CD14-positive monocyte (primary cell): ENCODE measurements around the gene C2CD5. TPM values are rescaled to one million over a fixed set of nuclear protein-coding genes. Genes with fewer than 3 reads are reported as not detected.

ENCODE experiments used
- DNase-seq, 3 donors: peaks; one replicate each; pipeline ENCODE4 v3.0.0-alpha.2; 2011 to 2022
- H2AFZ ChIP-seq: 2 replicates; pipeline ENCODE4 v1.6.0; 2012; ENCODE audit warnings: mild to moderate bottlenecking, low read depth, low read length, inconsistent platforms; ENCODE audit not compliant: insufficient read depth, poor library complexity, severe bottlenecking
- H3K27ac ChIP-seq, 2 donors: 1 replicate in 1 of 2; 2 replicates in 1 of 2; pipeline ENCODE4 v1.5.1; 2012 to 2013; ENCODE audit warnings: low read length in 2 of 2, control low read depth in 1 of 2, inconsistent platforms in 1 of 2, low read depth in 1 of 2, mild to moderate bottlenecking in 1 of 2
- H3K27me3 ChIP-seq, 2 donors: one replicate each; pipeline versions ENCODE4 v1.6.0 to v1.6.1; 2011 to 2013; ENCODE audit warnings: low read length in 2 of 2; ENCODE audit not compliant: control insufficient read depth in 2 of 2, insufficient read depth in 2 of 2
- H3K36me3 ChIP-seq, 2 donors: replicated peaks in 1 of 2; 1 replicate in 1 of 2; 2 replicates in 1 of 2; pipeline versions ENCODE4 v1.5.1 to v1.6.1; 2012 to 2013; ENCODE audit warnings: low read length in 2 of 2, control low read depth in 1 of 2, inconsistent platforms in 1 of 2, mild to moderate bottlenecking in 1 of 2; ENCODE audit not compliant: insufficient read depth in 2 of 2, control insufficient read depth in 1 of 2
- H3K4me1 ChIP-seq, 2 donors: 1 replicate in 1 of 2; 2 replicates in 1 of 2; pipeline versions ENCODE4 v1.5.1 to v1.6.1; 2012 to 2013; ENCODE audit warnings: low read length in 2 of 2, control low read depth in 1 of 2, inconsistent platforms in 1 of 2, mild to moderate bottlenecking in 1 of 2, moderate library complexity in 1 of 2; ENCODE audit not compliant: insufficient read depth in 2 of 2, control insufficient read depth in 1 of 2
- H3K4me2 ChIP-seq: replicated peaks from 2 replicates; pipeline ENCODE3; 2012; ENCODE audit warnings: low read length, moderate library complexity, mild to moderate bottlenecking; ENCODE audit not compliant: poor library complexity, severe bottlenecking; ENCODE audit errors: extremely low read depth
- H3K4me3 ChIP-seq, 3 experiments: fragments of 200-600 bp in 1 of 3; sonication (generic) in 1 of 3; replicated peaks in 1 of 3; 1 replicate in 2 of 3; 2 replicates in 1 of 3; pipeline ENCODE4 v1.5.1; 2011 to 2013; ENCODE audit warnings: low read length in 3 of 3, mild to moderate bottlenecking in 3 of 3, control low read depth in 2 of 3, low read depth in 2 of 3, inconsistent platforms in 1 of 3, moderate library complexity in 1 of 3
- H3K79me2 ChIP-seq: 2 replicates; pipeline ENCODE4 v1.6.0; 2012; ENCODE audit warnings: mild to moderate bottlenecking, control low read depth, inconsistent platforms, low read length, moderate library complexity; ENCODE audit not compliant: insufficient read depth
- H3K9ac ChIP-seq: 2 replicates; pipeline ENCODE4 v1.6.0; 2017; ENCODE audit warnings: low read length, mild to moderate bottlenecking; ENCODE audit not compliant: insufficient read depth, poor library complexity, severe bottlenecking
- H3K9me3 ChIP-seq, 2 donors: replicated peaks in 1 of 2; 1 replicate in 1 of 2; 2 replicates in 1 of 2; pipeline versions ENCODE4 v1.5.1 to v1.6.1; 2012 to 2013; ENCODE audit warnings: low read length in 2 of 2, control low read depth in 1 of 2; ENCODE audit not compliant: control insufficient read depth in 1 of 2, insufficient read depth in 1 of 2
- H4K20me1 ChIP-seq: 2 replicates; pipeline ENCODE4 v1.6.0; 2012; ENCODE audit warnings: mild to moderate bottlenecking, low read length, control low read depth, moderate library complexity; ENCODE audit not compliant: insufficient read depth
- H3K27ac Mint-ChIP-seq, 7 donors: one replicate each; pipeline ENCODE4 v1.8.0; 2020; ENCODE audit warnings: mild to moderate bottlenecking in 7 of 7, mixed read lengths in 7 of 7, moderate library complexity in 6 of 7, inconsistent platforms in 2 of 7
- H3K27me3 Mint-ChIP-seq, 3 donors: one replicate each; pipeline ENCODE4 v1.8.0; 2021 to 2022; ENCODE audit warnings: low read depth in 3 of 3, mild to moderate bottlenecking in 3 of 3, mixed read lengths in 3 of 3, moderate library complexity in 3 of 3, inconsistent platforms in 1 of 3
- H3K36me3 Mint-ChIP-seq, 2 donors: one replicate each; pipeline ENCODE4 v1.8.0; 2020; ENCODE audit warnings: mixed read lengths in 2 of 2, inconsistent platforms in 1 of 2, mild to moderate bottlenecking in 1 of 2
- H3K4me1 Mint-ChIP-seq: one replicate; pipeline ENCODE4 v1.8.0; 2020; ENCODE audit warnings: mild to moderate bottlenecking, mixed read lengths
- H3K4me3 Mint-ChIP-seq, 2 donors: one replicate each; pipeline ENCODE4 v1.8.0; 2020; ENCODE audit warnings: mild to moderate bottlenecking in 2 of 2, mixed read lengths in 2 of 2, moderate library complexity in 1 of 2
- H3K9me3 Mint-ChIP-seq, 7 donors: one replicate each; pipeline ENCODE4 v1.8.0; 2020 to 2022; ENCODE audit warnings: mixed read lengths in 7 of 7, mild to moderate bottlenecking in 6 of 7, moderate library complexity in 6 of 7, inconsistent platforms in 2 of 7
- WGBS: methylation state at CpG from one replicate; pipeline ENCODE4 v1.1.5; 2013; ENCODE audit warnings: missing lambda C conversion rate; ENCODE audit not compliant: insufficient coverage; 5-methylcytosine and 5-hydroxymethylcytosine counted together
- intact Hi-C, 2 donors: fragments of 100-400 bp; cut with micrococcal nuclease; formaldehyde crosslinking; loops; one replicate each; pipeline versions ENCODE4 v1.15.0 to v1.15.1; 2023
- polyA plus RNA-seq, 3 donors: library from polyadenylated mRNA; depleted of rRNA in 1 of 3; unstranded in 2 of 3; stranded (reverse) in 1 of 3; fragments of 300-500 nt in 2 of 3; fragments of >200 nt in 1 of 3; fragmentation: Illumina TruSeq in 2 of 3; gene quantifications; 1 replicate in 2 of 3; 2 replicates in 1 of 3; pipeline ENCODE4 v1.2.3, GENCODE V29; 2012 to 2021
- TF ChIP-seq, protein P1 (sequence below): fragments of 200-600 bp; IDR thresholded peaks from one replicate; pipeline ENCODE4 v1.8.0; 2022; ENCODE audit warnings: antibody characterized with exemption, mild to moderate bottlenecking

C2CD5 gene
- polyA plus RNA-seq, 3 donors = 13.0 to 22.8 (median 13.6) TPM

GRCh38 chr12:22477166-22477893 is 67.0 kb downstream of the C2CD5 start:
- Mint-ChIP-seq H3K4me3 (no peak overlapping the region), H3K4me1 (peaks cover 6% of the 10 kb centered on the region), H3K27ac (no peak overlapping the region), H3K9me3 (no peaks in the 10 kb centered on the region), H3K36me3 (peaks cover 48 to 65% of the 10 kb centered on the region in 2 donors), H3K27me3 (no peaks in the 10 kb centered on the region)
- Histone ChIP-seq H3K4me2 (no peak overlapping the region), H4K20me1 (no peaks in the 10 kb centered on the region), H3K9ac (no peak overlapping the region), H2AFZ (no peak overlapping the region), H3K9me3 (no peaks in the 10 kb centered on the region), H3K4me1 (no peaks in the 10 kb centered on the region), H3K27me3 (no peaks in the 10 kb centered on the region), H3K4me3 (no peak overlapping the region), H3K27ac (no peak overlapping the region), H3K36me3 (peaks cover 60 to 89% of the 10 kb centered on the region in 2 donors), H3K79me2 (no peaks in the 10 kb centered on the region)
- intact Hi-C loops = no loop called here
- DNase-seq = no peak
- TF ChIP-seq, protein P1, sequence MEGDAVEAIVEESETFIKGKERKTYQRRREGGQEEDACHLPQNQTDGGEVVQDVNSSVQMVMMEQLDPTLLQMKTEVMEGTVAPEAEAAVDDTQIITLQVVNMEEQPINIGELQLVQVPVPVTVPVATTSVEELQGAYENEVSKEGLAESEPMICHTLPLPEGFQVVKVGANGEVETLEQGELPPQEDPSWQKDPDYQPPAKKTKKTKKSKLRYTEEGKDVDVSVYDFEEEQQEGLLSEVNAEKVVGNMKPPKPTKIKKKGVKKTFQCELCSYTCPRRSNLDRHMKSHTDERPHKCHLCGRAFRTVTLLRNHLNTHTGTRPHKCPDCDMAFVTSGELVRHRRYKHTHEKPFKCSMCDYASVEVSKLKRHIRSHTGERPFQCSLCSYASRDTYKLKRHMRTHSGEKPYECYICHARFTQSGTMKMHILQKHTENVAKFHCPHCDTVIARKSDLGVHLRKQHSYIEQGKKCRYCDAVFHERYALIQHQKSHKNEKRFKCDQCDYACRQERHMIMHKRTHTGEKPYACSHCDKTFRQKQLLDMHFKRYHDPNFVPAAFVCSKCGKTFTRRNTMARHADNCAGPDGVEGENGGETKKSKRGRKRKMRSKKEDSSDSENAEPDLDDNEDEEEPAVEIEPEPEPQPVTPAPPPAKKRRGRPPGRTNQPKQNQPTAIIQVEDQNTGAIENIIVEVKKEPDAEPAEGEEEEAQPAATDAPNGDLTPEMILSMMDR = no peak
- WGBS = no CpG with 5 or more reads among the region's 4 CpGs

GRCh38 chr12:22476133-22476532 is 68.2 kb downstream of the C2CD5 start:
- intact Hi-C loops = no loop called here
- Mint-ChIP-seq H3K27me3 (no peaks in the 10 kb centered on the region), H3K4me3 (no peak overlapping the region), H3K36me3 (peaks cover 40 to 55% of the 10 kb centered on the region in 2 donors), H3K9me3 (no peaks in the 10 kb centered on the region), H3K4me1 (peaks cover 6% of the 10 kb centered on the region), H3K27ac (no peak overlapping the region)
- Histone ChIP-seq H3K9me3 (no peaks in the 10 kb centered on the region), H3K27ac (no peak overlapping the region), H3K4me2 (no peak overlapping the region), H4K20me1 (no peaks in the 10 kb centered on the region), H3K36me3 (peaks cover 59 to 87% of the 10 kb centered on the region in 2 donors), H3K79me2 (no peaks in the 10 kb centered on the region), H3K27me3 (no peaks in the 10 kb centered on the region), H3K4me1 (no peaks in the 10 kb centered on the region), H3K4me3 (no peak overlapping the region), H2AFZ (no peak overlapping the region), H3K9ac (no peak overlapping the region)
- TF ChIP-seq, protein P1 = no peak
- no peak for DNase-seq
